Memory B cell (primary cell): Measurements from ENCODE around the gene CEPT1.

Source experiments
- ATAC-seq: fragments of 150-1000 bp; cut with Tn5 transposase; 2 replicates; pipeline ENCODE4 v1.10.0; 2021; ENCODE audit warnings: low read depth, mild to moderate bottlenecking, moderate library complexity
- DNase-seq, 2 donors: peaks; one replicate each; pipeline ENCODE4 v3.0.0; 2022; ENCODE audit warnings: low spot score in 2 of 2
- H3K27ac Mint-ChIP-seq: one replicate; pipeline ENCODE4 v1.8.0; 2022; ENCODE audit warnings: mild to moderate bottlenecking, moderate library complexity, mixed read lengths
- H3K27me3 Mint-ChIP-seq: one replicate; pipeline ENCODE4 v1.8.0; 2022; ENCODE audit warnings: mixed read lengths
- H3K36me3 Mint-ChIP-seq: one replicate; pipeline ENCODE4 v1.8.0; 2022; ENCODE audit warnings: mild to moderate bottlenecking, mixed read lengths
- H3K4me1 Mint-ChIP-seq: one replicate; pipeline ENCODE4 v1.8.0; 2022; ENCODE audit warnings: mixed read lengths
- H3K4me3 Mint-ChIP-seq: one replicate; pipeline ENCODE4 v1.8.0; 2022; ENCODE audit warnings: mild to moderate bottlenecking, moderate library complexity, mixed read lengths
- H3K9me3 Mint-ChIP-seq: one replicate; pipeline ENCODE4 v1.8.0; 2022; ENCODE audit warnings: mixed read lengths

Gene CEPT1

GRCh38 chr1:111227851-111228747, 88.1 kb downstream of the CEPT1 start:
- no peak overlapping the region for H3K27ac Mint-ChIP-seq
- ATAC-seq = no peak
- H3K36me3 Mint-ChIP-seq = peaks cover 5% of the 10 kb centered on the region
- no peak overlapping the region for H3K4me3 Mint-ChIP-seq
- H3K9me3 Mint-ChIP-seq = peaks cover 3% of the 10 kb centered on the region
- peaks cover 48% of the 10 kb centered on the region for H3K4me1 Mint-ChIP-seq
- no peaks in the 10 kb centered on the region for H3K27me3 Mint-ChIP-seq
- DNase-seq = no peak

GRCh38 chr1:111228748-111229126, 88.7 kb downstream of the CEPT1 start:
- Mint-ChIP-seq H3K9me3 (peaks cover 3% of the 10 kb centered on the region), H3K4me1 (peaks cover 44% of the 10 kb centered on the region), H3K4me3 (no peak overlapping the region), H3K27ac (no peak overlapping the region), H3K27me3 (no peaks in the 10 kb centered on the region), H3K36me3 (peaks cover 5% of the 10 kb centered on the region)
- DNase-seq (no peak), ATAC-seq (no peak)

- H3K27ac Mint-ChIP-seq = no peak overlapping the region
- no peak for DNase-seq
- H3K36me3 Mint-ChIP-seq = peaks cover 12% of the 10 kb centered on the region
- H3K4me1 Mint-ChIP-seq = peaks cover 25% of the 10 kb centered on the region
- no peak for ATAC-seq
- no peak overlapping the region for H3K4me3 Mint-ChIP-seq
- H3K27me3 Mint-ChIP-seq = no peaks in the 10 kb centered on the region
- H3K9me3 Mint-ChIP-seq = peaks cover 3% of the 10 kb centered on the region
These were observed 92.1 kb downstream of the CEPT1 start for GRCh38 chr1:111232134-111232533.

- no peak for DNase-seq
- H3K4me1 Mint-ChIP-seq = peaks cover 18% of the 10 kb centered on the region
- no peaks in the 10 kb centered on the region for H3K27me3 Mint-ChIP-seq
- no peak overlapping the region for H3K4me3 Mint-ChIP-seq
- H3K27ac Mint-ChIP-seq = no peak overlapping the region
- peaks cover 3% of the 10 kb centered on the region for H3K9me3 Mint-ChIP-seq
- H3K36me3 Mint-ChIP-seq = peaks cover 18% of the 10 kb centered on the region
- no peak for ATAC-seq
These were observed 94.2 kb downstream of the CEPT1 start for GRCh38 chr1:111234258-111234657.
